Trophoblast cell (in vitro differentiated cells and primary cell): ENCODE results near the gene MPC1.

Source experiments
- DNase-seq, 2 donors: peaks; one replicate each; pipeline ENCODE4 v3.0.0-alpha.2; 2016
- H2AFZ ChIP-seq: 2 replicates; pipeline ENCODE4 v1.6.1; 2013; ENCODE audit warnings: low read length, moderate library complexity, mild to moderate bottlenecking; ENCODE audit not compliant: insufficient read depth, poor library complexity
- H2AK5ac ChIP-seq: 2 replicates; pipeline ENCODE4 v1.6.1; 2013; ENCODE audit warnings: mild to moderate bottlenecking, low read length
- H2BK120ac ChIP-seq: 2 replicates; pipeline ENCODE4 v1.6.1; 2013; ENCODE audit warnings: low read length, mild to moderate bottlenecking, moderate library complexity; ENCODE audit not compliant: insufficient read depth, poor library complexity
- H2BK12ac ChIP-seq: 2 replicates; pipeline ENCODE4 v1.6.1; 2013; ENCODE audit warnings: mild to moderate bottlenecking, low read length, moderate library complexity
- H2BK5ac ChIP-seq: 2 replicates; pipeline ENCODE4 v1.6.1; 2013; ENCODE audit warnings: low read length, low read depth, moderate library complexity, mild to moderate bottlenecking; ENCODE audit not compliant: poor library complexity
- H3K14ac ChIP-seq: 2 replicates; pipeline ENCODE4 v1.6.1; 2013; ENCODE audit warnings: mild to moderate bottlenecking, low read length
- H3K18ac ChIP-seq: 2 replicates; pipeline ENCODE4 v1.6.1; 2013; ENCODE audit warnings: mild to moderate bottlenecking, low read length
- H3K23ac ChIP-seq: 2 replicates; pipeline ENCODE4 v1.6.1; 2013; ENCODE audit warnings: low read length
- H3K27ac ChIP-seq: 2 replicates; pipeline ENCODE4 v1.5.1; 2013; ENCODE audit warnings: low read depth, mild to moderate bottlenecking, inconsistent platforms, low read length, moderate library complexity
- H3K27me3 ChIP-seq: 2 replicates; pipeline ENCODE4 v1.6.1; 2013; ENCODE audit warnings: inconsistent platforms, mild to moderate bottlenecking, low read length, moderate library complexity; ENCODE audit not compliant: insufficient read depth
- H3K36me3 ChIP-seq, 2 experiments: 1 replicate in 1 of 2; 2 replicates in 1 of 2; pipeline ENCODE4 v1.6.1; 2013; ENCODE audit warnings: low read length in 2 of 2, mild to moderate bottlenecking in 2 of 2, moderate library complexity in 1 of 2; ENCODE audit not compliant: insufficient read depth in 2 of 2, control insufficient read depth in 1 of 2
- H3K4ac ChIP-seq: 2 replicates; pipeline ENCODE4 v1.6.1; 2013; ENCODE audit warnings: low read depth, mild to moderate bottlenecking, low read length, moderate library complexity
- H3K4me1 ChIP-seq, 2 experiments: 1 replicate in 1 of 2; 2 replicates in 1 of 2; pipeline ENCODE4 v1.6.1; 2013; ENCODE audit warnings: low read length in 2 of 2, mild to moderate bottlenecking in 2 of 2, moderate library complexity in 1 of 2; ENCODE audit not compliant: insufficient read depth in 2 of 2, control insufficient read depth in 1 of 2
- H3K4me2 ChIP-seq: 2 replicates; pipeline ENCODE4 v1.6.1; 2013; ENCODE audit warnings: inconsistent platforms, mild to moderate bottlenecking, low read length, moderate library complexity
- H3K4me3 ChIP-seq: 2 replicates; pipeline ENCODE4 v1.5.1; 2013; ENCODE audit warnings: mild to moderate bottlenecking, low read depth, low read length, inconsistent platforms
- H3K79me1 ChIP-seq: one replicate; pipeline ENCODE4 v1.6.1; 2013; ENCODE audit warnings: low read length
- H3K79me2 ChIP-seq: 2 replicates; pipeline ENCODE4 v1.6.1; 2013; ENCODE audit warnings: low read length, mild to moderate bottlenecking; ENCODE audit not compliant: control insufficient read depth, insufficient read depth, poor library complexity
- H3K9ac ChIP-seq: 2 replicates; pipeline ENCODE4 v1.6.1; 2013; ENCODE audit warnings: mild to moderate bottlenecking, low read length
- H3K9me3 ChIP-seq: 2 replicates; pipeline ENCODE4 v1.6.1; 2013; ENCODE audit warnings: low read depth, mild to moderate bottlenecking, control low read depth, inconsistent platforms, low read length; ENCODE audit not compliant: insufficient read depth
- H4K12ac ChIP-seq: 2 replicates; pipeline ENCODE4 v1.6.1; 2013; ENCODE audit warnings: low read depth, mild to moderate bottlenecking, low read length, moderate library complexity
- H4K8ac ChIP-seq: 2 replicates; pipeline ENCODE4 v1.6.1; 2013; ENCODE audit warnings: low read depth, mild to moderate bottlenecking, low read length, moderate library complexity
- H4K91ac ChIP-seq: one replicate; pipeline ENCODE4 v1.6.1; 2013; ENCODE audit warnings: low read depth, mild to moderate bottlenecking, low read length, moderate library complexity
- WGBS: extraction: QIAGEN DNeasy Blood & Tissue Kit; methylation state at CpG from one replicate; pipeline ENCODE4 v1.1.7; 2013; ENCODE audit warnings: missing lambda C conversion rate; ENCODE audit not compliant: insufficient read length, insufficient coverage; ENCODE audit errors: extremely low coverage; 5-methylcytosine and 5-hydroxymethylcytosine counted together

The MPC1 gene

GRCh38 chr6:166400181-166400580 lies 17.4 kb upstream of the MPC1 start:
- Histone ChIP-seq H2BK120ac (no peak overlapping the region), H3K9ac (no peak overlapping the region), H3K79me1 (no peaks in the 10 kb centered on the region), H3K9me3 (peaks cover 2% of the 10 kb centered on the region), H3K18ac (no peak overlapping the region), H3K27ac (no peak overlapping the region), H2AK5ac (no peak overlapping the region), H3K36me3 (no peaks in the 10 kb centered on the region), H3K4me1 (peaks cover 3 to 4% of the 10 kb centered on the region in 2 experiments), H3K14ac (no peak overlapping the region), H3K23ac (no peak overlapping the region), H3K79me2 (no peaks in the 10 kb centered on the region), H4K8ac (no peak overlapping the region), H2AFZ (no peak overlapping the region), H4K91ac (no peak overlapping the region), H3K4me3 (no peak overlapping the region), H3K4ac (no peak overlapping the region), H3K27me3 (peaks cover 4% of the 10 kb centered on the region), H2BK5ac (no peak overlapping the region), H2BK12ac (no peak overlapping the region), H4K12ac (no peak overlapping the region), H3K4me2 (no peak overlapping the region)
- no CpG with 5 or more reads among the region's 2 CpGs for WGBS
- no peak for DNase-seq

- Histone ChIP-seq H3K4me3 (no peak overlapping the region), H4K12ac (no peak overlapping the region), H3K4me2 (no peak overlapping the region), H3K79me2 (no peaks in the 10 kb centered on the region), H4K91ac (no peak overlapping the region), H3K14ac (no peak overlapping the region), H4K8ac (no peak overlapping the region), H2BK12ac (no peak overlapping the region), H3K27ac (no peak overlapping the region), H3K9ac (no peak overlapping the region), H3K4ac (no peak overlapping the region), H3K27me3 (peaks cover 8% of the 10 kb centered on the region), H2BK5ac (no peak overlapping the region), H2AFZ (no peak overlapping the region), H3K23ac (no peak overlapping the region), H3K36me3 (no peaks in the 10 kb centered on the region), H3K9me3 (peaks cover 2% of the 10 kb centered on the region), H3K79me1 (no peaks in the 10 kb centered on the region), H2BK120ac (no peak overlapping the region), H3K18ac (no peak overlapping the region), H3K4me1 (peaks cover 4 to 5% of the 10 kb centered on the region in 2 experiments), H2AK5ac (no peak overlapping the region)
- DNase-seq: no peak
- WGBS: no CpG with 5 or more reads among the region's 3 CpGs
Measured at GRCh38 chr6:166398348-166398747, 15.6 kb upstream of the MPC1 start.

- Histone ChIP-seq H2AK5ac (no peak overlapping the region), H3K9me3 (peaks cover 2% of the 10 kb centered on the region), H3K27ac (no peak overlapping the region), H3K4ac (no peak overlapping the region), H3K18ac (no peak overlapping the region), H2BK120ac (no peak overlapping the region), H3K14ac (no peak overlapping the region), H3K4me1 (peaks cover 4 to 5% of the 10 kb centered on the region in 2 experiments), H2AFZ (no peak overlapping the region), H4K12ac (no peak overlapping the region), H4K8ac (no peak overlapping the region), H3K79me1 (no peaks in the 10 kb centered on the region), H3K79me2 (no peaks in the 10 kb centered on the region), H3K4me3 (no peak overlapping the region), H2BK5ac (no peak overlapping the region), H3K9ac (no peak overlapping the region), H4K91ac (no peak overlapping the region), H3K36me3 (no peaks in the 10 kb centered on the region), H2BK12ac (no peak overlapping the region), H3K27me3 (peaks cover 8% of the 10 kb centered on the region), H3K23ac (no peak overlapping the region), H3K4me2 (no peak overlapping the region)
- no peak for DNase-seq
- WGBS: no CpG with 5 or more reads among the region's 4 CpGs
Measured at GRCh38 chr6:166397849-166398248, 15.1 kb upstream of the MPC1 start.

GRCh38 chr6:166395778-166396177 lies 13.0 kb upstream of the MPC1 start:
- H4K8ac ChIP-seq: no peak overlapping the region
- no peak overlapping the region for H4K12ac ChIP-seq
- no peaks in the 10 kb centered on the region for H3K36me3 ChIP-seq
- no peak overlapping the region for H3K4ac ChIP-seq
- no peak overlapping the region for H3K4me3 ChIP-seq
- no peaks in the 10 kb centered on the region for H3K79me1 ChIP-seq
- H3K4me2 ChIP-seq: no peak overlapping the region
- no peak overlapping the region for H3K14ac ChIP-seq
- H2BK12ac ChIP-seq: no peak overlapping the region
- H2BK120ac ChIP-seq: no peak overlapping the region
- no peaks in the 10 kb centered on the region for H3K79me2 ChIP-seq
- H3K9ac ChIP-seq: no peak overlapping the region
- no peak overlapping the region for H4K91ac ChIP-seq
- peaks cover 4 to 5% of the 10 kb centered on the region in 2 experiments for H3K4me1 ChIP-seq
- no peak overlapping the region for H3K18ac ChIP-seq
- H3K27ac ChIP-seq: no peak overlapping the region
- H3K27me3 ChIP-seq: peaks cover 8% of the 10 kb centered on the region
- H2AK5ac ChIP-seq: no peak overlapping the region
- H2BK5ac ChIP-seq: no peak overlapping the region
- no peak overlapping the region for H3K23ac ChIP-seq
- DNase-seq: peak; percentile 93 to 95
- no peak overlapping the region for H2AFZ ChIP-seq
- WGBS: no CpG with 5 or more reads among the region's 6 CpGs
- peaks cover 2% of the 10 kb centered on the region for H3K9me3 ChIP-seq
